AG09319 (cell line): Measurements from ENCODE around the gene COL23A1.
"Not testable (repeated sequence)": the region's sequence is repeated elsewhere in the genome, so short reads cannot be mapped to it uniquely, and the experiment has no call there.

Experiments used
- DNase-seq: peaks from one replicate; pipeline ENCODE4 v3.0.0-alpha.2; 2010; ENCODE audit warnings: low read depth; ENCODE audit errors: extremely low read depth
- CTCF ChIP-seq: IDR thresholded peaks from 2 replicates; pipeline ENCODE4 v1.5.1; 2011; ENCODE audit warnings: low read depth, mild to moderate bottlenecking, inconsistent platforms, low read length, moderate library complexity

Gene COL23A1

GRCh38 chr5:178241231-178241663, 348.9 kb downstream of the COL23A1 start:
- TF ChIP-seq CTCF, result no peak

GRCh38 chr5:178240766-178241165, 349.4 kb downstream of the COL23A1 start:
- TF ChIP-seq CTCF, result no peak

More at GRCh38 chr5:178241231-178241663, 348.9 kb downstream of the COL23A1 start:
- DNase-seq, result no peak

GRCh38 chr5:178240341-178240741, 349.9 kb downstream of the COL23A1 start:
- TF ChIP-seq CTCF, result no peak
- no peak for DNase-seq

More at GRCh38 chr5:178240766-178241165, 349.4 kb downstream of the COL23A1 start:
- DNase-seq, result no peak

- DNase-seq, result not testable (repeated sequence)
Observed at GRCh38 chr5:178239626-178240301, 350.4 kb downstream of the COL23A1 start.

- TF ChIP-seq CTCF, result no peak
- DNase-seq, result no peak
Observed at GRCh38 chr5:178238711-178239592, 351.2 kb downstream of the COL23A1 start.

GRCh38 chr5:178238313-178238635, 351.9 kb downstream of the COL23A1 start:
- DNase-seq, result no peak

More at GRCh38 chr5:178238313-178238635, 351.9 kb downstream of the COL23A1 start:
- no peak for TF ChIP-seq CTCF
